NAMALWA (cell line): ENCODE measurements around the gene DPH7.
A peak's percentile ranks its signal among the peaks of the same experiment; 100 is the strongest.
"Not testable (repeated sequence)": the region's sequence is repeated elsewhere in the genome, so short reads cannot be mapped to it uniquely, and the experiment has no call there.

Experiments
- DNase-seq: peaks from one replicate; pipeline ENCODE4 v3.0.0-alpha.2; 2015; ENCODE audit warnings: low spot score

DPH7 gene

DNA sequence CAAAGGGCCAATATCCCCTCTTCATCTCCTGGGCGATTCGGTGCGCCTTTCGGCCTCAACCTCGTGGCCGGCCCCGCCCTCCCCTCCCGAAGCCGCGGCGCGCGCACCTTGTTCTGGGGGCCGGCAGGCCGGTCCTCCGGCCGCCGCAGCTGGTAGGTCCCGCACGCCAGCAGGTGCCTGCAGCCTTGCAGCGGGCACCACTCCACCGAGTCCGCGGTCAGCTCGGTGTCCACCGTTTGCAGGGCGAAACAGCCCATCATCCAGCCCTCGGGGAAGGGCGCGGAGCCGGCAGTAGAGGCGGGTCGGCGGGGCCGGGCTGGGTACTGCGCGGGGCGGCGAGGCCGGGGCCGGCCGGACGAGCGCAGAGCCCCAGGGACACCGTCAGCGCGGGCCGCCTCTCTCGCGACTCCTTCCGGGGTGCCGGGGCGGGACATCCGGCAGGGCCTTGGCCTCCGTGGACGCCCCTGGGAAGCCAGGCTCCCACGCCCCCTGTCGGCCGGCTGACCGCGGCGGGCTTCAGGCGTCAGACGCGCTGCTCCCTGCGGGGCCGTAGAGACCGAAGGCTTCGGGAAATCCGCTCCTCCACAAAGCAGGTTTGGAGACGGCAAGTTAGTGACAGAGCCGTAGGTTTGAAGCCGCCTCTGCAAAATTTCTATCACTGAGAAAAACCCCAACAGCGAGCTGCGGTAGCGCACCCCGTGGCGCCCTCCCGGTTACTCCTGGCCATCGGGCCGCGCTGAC is at the start of gene DPH7:
Gene DPH7, minus strand, starts transcription at position 408 of the 741 bp plus-strand sequence. Its CDS starts 148 bp downstream, at position 260.
- peak; percentile 93 for DNase-seq

DNA sequence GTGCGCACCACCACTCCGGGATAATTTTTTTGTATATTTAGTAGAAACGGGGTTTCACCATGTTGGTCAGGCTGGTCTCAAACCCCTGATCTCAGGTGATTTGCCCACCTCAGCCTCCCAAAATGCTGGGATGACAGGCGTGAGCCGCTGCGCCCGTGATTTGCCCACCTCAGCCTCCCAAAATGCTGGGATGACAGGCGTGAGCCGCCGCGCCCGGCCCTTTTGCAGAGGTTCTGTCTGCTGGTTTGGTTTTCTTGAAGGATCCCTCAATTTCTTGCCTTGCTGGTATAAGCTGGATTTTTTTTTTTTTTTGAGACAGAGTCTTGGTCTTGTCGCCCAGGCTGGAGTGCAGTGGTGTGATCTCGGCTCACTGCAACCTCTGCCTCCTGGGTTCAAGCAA is 48.7 kb upstream of the DPH7 start:
- DNase-seq: not testable (repeated sequence)

GRCh38 chr9:137626464-137626863 is 47.7 kb upstream of the DPH7 start:
- DNase-seq: no peak

DNA sequence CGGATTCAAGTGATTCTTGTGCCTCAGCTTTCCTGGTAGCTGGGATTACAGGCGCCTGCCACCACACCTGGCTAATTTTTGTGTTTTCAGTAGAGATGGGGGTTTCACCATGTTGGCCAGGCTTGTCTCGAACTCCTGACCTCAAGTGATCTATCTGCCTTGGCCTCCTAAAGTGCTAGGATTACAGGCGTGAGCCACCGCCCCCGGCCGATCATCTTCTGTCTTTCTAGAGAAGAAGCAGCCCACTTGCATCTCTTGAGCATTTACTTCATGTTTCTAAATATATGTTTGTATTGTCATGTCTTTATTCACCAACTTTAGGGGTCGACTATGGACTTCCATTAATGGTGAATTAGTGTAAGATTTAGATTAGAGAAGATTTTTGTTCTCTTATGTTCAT is 43.5 kb upstream of the DPH7 start:
- DNase-seq: not testable (repeated sequence)

DNA sequence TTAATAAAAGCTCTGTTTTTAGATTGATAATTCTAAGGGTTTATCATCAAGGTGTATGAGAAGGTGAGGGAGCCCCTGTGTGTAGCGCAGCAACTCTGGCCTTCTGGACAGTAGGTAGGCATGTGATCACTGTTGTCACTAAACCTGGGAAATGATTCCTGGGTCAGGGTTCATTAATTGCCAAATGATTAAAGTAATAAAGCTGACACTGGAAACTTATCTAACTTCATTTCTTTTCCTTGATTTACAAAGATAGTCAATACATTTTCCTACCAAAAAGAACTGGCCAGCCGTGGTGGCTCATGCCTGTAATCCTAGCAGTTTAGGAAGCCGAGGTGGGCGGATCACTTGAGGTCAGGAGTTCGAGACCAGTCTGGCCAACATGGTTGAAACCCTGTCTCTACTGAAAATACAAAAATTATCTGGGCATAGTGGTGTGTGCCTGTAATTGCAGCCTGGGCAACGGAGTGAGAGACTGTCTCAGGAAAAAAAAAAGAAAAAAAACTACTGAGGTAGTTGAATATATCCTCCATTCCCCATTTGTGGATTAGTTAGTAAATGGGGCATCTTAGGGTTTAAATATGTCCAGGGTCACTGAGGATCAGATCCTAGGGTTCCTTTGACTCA is 42.5 kb upstream of the DPH7 start:
- peak; percentile 67 for DNase-seq

GRCh38 chr9:137620581-137620980 is 41.9 kb upstream of the DPH7 start:
- DNase-seq: no peak

DNA sequence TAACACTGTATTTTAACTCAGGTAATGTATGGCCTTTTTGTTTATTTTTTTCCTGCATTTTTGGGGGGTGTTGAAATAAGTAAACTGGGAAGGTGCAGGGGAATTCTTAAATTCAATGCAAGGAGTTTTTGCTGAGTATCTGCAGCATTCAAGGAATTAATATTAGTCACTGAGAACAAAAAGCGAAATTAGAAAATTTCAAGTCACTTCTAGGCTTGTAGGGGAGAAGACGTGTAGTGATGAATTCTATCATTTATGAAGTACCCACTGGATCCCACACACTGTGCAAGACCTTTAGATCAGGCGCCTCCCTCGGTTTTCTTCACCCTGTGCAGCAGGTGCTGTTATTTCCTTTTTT is 41.3 kb upstream of the DPH7 start:
- DNase-seq: no peak

DNA sequence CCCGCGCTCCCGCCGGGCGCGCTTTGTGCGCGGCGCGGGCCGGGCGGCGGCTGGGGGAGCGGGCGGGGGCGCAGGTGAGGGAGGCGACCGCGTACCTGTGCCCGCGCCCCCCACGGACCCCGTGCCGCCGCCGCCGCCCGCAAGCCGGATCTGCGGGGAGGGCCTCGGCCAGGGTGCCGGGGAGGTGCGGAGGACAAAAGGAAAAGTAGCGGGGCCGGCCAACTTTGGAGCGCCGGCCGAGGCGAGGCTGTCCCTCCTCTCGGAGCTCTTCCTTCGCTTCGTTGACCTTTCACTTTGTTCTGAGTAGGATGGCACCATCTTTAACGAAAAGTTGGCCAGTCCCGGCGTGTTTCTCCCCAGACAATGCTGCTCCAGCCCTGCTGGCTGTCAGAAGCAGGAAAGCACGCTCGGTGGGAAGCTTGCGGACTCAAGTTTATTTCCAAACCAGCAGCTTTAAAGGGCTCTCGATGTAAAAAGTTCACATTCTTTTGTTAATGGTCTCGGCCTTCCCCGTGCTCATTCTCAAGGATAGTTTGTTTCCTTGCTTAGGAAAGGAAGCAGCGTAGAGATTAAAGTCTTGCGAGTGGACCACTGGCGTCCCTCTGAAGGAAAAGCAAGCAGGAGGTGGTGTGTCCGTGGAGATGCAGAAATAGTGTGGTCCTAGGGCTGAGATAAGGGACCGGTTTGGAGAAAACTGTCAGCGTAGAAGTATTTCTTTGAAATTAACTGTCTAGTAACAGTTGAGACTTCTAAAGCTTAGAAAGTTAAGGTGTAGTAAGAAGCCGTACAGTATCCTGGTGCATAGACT is 40.7 kb upstream of the DPH7 start:
- DNase-seq: peak; percentile 62

DNA sequence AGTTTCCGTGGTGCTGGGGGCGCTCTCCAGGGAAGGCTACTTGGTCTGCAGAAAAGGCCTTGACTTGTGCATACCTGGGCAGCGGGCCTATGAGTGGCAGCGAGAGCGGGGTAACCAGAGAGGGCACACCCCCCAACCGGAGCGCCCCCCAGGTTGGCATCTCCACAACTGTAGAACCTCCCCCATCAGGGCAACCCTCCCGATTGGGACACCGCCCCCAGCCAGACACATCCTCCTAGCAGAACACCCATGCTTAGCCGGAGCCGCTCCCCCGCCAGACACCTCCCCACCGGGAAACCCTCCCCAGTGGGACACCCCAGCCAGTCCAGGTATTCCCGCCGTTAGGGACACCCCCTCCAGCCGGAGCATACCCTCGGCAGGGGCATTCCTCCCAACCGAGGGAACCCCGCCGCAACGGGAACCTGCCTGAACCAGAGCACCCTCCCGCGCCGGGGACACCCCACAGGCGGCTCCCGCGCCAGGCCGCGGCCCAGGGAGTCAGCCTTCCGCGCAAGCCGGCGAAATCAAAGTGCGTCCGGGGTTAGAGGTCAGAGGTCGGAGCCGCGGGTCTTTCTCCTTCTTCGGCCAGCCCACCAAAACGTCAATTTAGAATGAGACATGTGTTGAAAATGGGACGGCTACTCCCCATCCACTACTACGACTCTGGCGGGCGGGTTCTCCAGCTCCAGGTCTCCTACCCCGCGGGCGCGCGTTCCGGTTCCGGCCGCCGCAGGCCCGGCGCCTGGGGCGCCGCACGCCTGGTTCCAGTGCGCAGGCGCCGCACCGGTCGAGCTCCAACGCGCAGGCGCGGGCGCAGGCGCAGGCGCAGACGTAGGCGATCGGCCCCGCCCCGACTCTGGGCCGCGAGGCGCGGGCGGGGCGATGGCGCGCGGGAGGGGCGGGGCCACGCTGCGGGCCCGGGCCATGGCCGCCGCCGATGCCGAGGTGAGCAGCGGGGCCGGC is 39.7 kb upstream of the DPH7 start, which contains the start of gene EHMT1:
Gene EHMT1, plus strand, starts transcription at position 901 of the 963 bp plus-strand sequence. Its CDS starts 24 bp downstream, at position 925.
- DNase-seq: peak; percentile 91

DNA sequence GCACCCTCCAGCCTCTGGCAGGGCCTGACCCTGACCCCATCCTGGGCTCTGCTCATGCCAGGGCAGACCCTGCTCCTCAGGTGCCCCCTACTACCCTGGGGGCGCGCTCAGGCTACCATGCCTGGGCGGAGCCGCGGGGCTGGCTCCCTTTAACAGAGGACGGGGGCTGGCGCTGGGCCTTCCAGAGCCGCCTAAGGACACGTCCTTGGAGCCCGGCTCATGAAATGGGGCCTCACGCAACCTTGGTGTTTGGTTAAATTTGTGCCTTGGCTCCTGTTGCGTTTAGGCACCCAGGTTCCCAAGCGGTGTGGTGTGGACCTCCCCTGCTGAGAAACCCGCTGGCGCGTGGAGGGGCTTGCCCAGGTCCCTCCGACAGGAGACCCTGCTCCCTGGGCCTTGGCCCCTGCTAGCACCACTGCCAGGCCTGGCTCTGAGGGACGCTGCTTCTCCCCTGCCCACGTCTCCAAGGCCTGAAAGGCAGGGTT is 36.7 kb upstream of the DPH7 start:
- DNase-seq: no peak

GRCh38 chr9:137614631-137615386 is 36.1 kb upstream of the DPH7 start:
- DNase-seq: no peak

DNA sequence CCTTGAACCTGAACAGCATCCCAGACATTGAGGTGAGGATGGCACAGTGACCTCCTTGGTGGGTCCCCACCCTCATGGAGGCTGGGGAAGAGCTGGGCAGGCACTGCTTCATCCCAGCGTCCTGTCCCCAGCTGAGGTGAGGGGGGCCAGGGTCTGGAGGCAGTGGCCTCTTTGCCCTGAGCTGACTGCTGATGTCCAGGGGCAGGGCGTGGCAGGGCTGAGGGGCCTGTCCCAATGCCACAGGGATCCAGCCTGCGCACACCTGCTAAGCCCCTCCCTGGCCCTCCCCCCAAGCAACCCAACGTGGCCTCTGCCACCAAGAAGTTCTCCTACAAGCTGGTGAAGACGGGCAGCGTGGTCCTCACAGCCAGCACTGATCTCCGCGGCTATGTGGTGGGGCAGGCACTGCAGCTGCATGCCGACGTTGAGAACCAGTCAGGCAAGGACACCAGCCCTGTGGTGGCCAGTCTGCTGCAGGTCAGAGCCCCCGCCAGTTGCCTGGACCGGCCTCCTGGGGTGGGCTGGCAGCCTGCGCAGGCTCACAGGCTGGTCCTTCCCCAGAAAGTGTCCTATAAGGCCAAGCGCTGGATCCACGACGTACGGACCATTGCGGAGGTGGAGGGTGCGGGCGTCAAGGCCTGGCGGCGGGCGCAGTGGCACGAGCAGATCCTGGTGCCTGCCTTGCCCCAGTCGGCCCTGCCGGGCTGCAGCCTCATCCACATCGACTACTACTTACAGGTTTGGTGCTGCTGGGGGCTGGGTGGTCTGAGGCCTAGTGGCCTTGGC is 35.2 kb upstream of the DPH7 start:
- no peak for DNase-seq

DNA sequence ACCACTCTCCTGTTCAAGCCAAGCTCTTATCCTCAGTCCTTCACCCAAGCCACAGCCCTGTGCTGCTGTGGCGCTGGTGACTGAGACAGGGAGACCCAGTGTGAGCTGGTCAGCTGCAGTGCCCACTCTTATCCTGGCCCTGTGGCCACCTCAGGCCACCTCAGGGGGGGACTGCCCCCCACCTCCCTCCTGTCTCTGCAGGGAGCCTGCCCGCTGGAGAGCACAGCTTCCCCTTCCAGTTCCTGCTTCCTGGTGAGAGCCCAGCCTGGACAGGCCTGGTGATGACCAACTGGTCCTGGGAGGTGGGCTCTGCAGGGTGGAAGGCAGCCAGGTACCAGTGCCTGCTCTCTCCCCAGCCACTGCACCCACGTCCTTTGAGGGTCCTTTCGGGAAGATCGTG is 34.5 kb upstream of the DPH7 start:
- DNase-seq: no peak

DNA sequence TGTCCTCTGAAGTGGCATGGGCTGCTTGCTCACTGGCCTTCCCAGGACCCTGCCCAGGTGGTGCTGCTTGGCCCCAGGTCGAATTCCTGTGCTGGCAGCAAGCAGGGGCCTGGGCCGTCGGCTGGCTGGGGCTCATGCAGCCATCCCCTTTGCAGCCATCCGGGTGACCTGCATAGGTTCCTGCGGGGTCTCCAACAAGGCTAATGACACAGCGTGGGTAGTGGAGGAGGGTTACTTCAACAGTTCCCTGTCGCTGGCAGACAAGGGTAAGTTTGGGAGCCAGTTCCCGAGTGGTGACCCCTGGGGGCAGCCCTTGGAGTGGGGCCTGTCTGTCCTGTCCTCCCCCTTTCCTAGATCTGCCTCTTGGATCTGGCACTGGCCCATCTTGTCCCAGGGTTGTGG is 34.0 kb upstream of the DPH7 start:
- no peak for DNase-seq

GRCh38 chr9:137611623-137612609 is 33.2 kb upstream of the DPH7 start:
- no peak for DNase-seq

GRCh38 chr9:137610944-137611343 is 32.2 kb upstream of the DPH7 start:
- no peak for DNase-seq

- DNase-seq: no peak
Observed at GRCh38 chr9:137607141-137607857, 28.6 kb upstream of the DPH7 start.

- DNase-seq: no peak
Observed at GRCh38 chr9:137606734-137607138, 28.0 kb upstream of the DPH7 start.
